Endothelial cell of umbilical vein (primary cell): Measurements from ENCODE around the gene RNF227. TPM values are rescaled to one million over a fixed set of nuclear protein-coding genes. Genes with fewer than 3 reads are reported as not detected.

ENCODE experiments used
- BruUV-seq: library from RNA; stranded (reverse); fragments of 400-500 nt; replicated peaks from 2 replicates; lab custom pipeline; 2021; lab: Mats Ljungman, UMichigan
- CTCF ChIA-PET: fragments of 300-600, 350-600 bp; sonication (Branson Sonifier 250); formaldehyde crosslinking; loops from one replicate; lab custom pipeline; 2021; ENCODE audit warnings: antibody characterized with exemption, inconsistent platforms; lab: Charles Lee
- POLR2A ChIA-PET: fragments of 300-600, 350-600 bp; sonication (Branson Sonifier 250); formaldehyde crosslinking; loops from one replicate; lab custom pipeline; 2021; ENCODE audit warnings: antibody characterized with exemption, inconsistent platforms; lab: Charles Lee
- DNase-seq: peaks from one replicate; pipeline ENCODE4 v3.0.0-alpha.2; 2011; ENCODE audit warnings: low read depth, low spot score
- FAIRE-seq: peaks from 2 replicates; lab custom pipeline; 2011; peaks lifted over from hg19 to GRCh38; lab: Jason Lieb, UNC
- H2AFZ ChIP-seq: 2 replicates; pipeline ENCODE4 v1.6.0; 2012; ENCODE audit warnings: low read depth, low read length, control low read depth, inconsistent platforms
- H3K27ac ChIP-seq: 2 replicates; pipeline ENCODE4 v1.5.1; 2011; ENCODE audit warnings: low read depth, mild to moderate bottlenecking, control low read depth, low read length, moderate library complexity; ENCODE audit not compliant: insufficient read depth
- H3K27me3 ChIP-seq, 2 experiments: 2 replicates each; pipeline versions ENCODE4 v1.6.0 to v1.6.1; 2011; ENCODE audit warnings: low read length in 2 of 2, mixed read lengths in 1 of 2; ENCODE audit not compliant: control insufficient read depth in 2 of 2, insufficient read depth in 2 of 2
- H3K36me3 ChIP-seq, 2 experiments: 2 replicates in 1 of 2; 3 replicates in 1 of 2; pipeline ENCODE4 v1.5.1; 2011; ENCODE audit warnings: low read length in 2 of 2, mild to moderate bottlenecking in 1 of 2, moderate library complexity in 1 of 2; ENCODE audit not compliant: control insufficient read depth in 2 of 2, insufficient read depth in 2 of 2; ENCODE audit errors: extremely low read depth in 1 of 2
- H3K4me1 ChIP-seq: 3 replicates; pipeline ENCODE4 v1.5.1; 2011; ENCODE audit warnings: mild to moderate bottlenecking, low read length; ENCODE audit not compliant: control insufficient read depth, insufficient read depth; ENCODE audit errors: extremely low read depth
- H3K4me2 ChIP-seq: 2 replicates; pipeline ENCODE4 v1.6.1; 2011; ENCODE audit warnings: low read length, control low read depth, mixed read lengths; ENCODE audit not compliant: insufficient read depth
- H3K4me3 ChIP-seq, 3 experiments: fragments of 200-600 bp in 1 of 3; sonication (generic), shearing (Covaris generic) in 1 of 3; replicated peaks in 1 of 3; 2 replicates each; pipeline ENCODE4 v1.5.1; 2011 to 2016; ENCODE audit warnings: control low read depth in 3 of 3, low read length in 3 of 3, mild to moderate bottlenecking in 2 of 3, inconsistent platforms in 1 of 3, low read depth in 1 of 3, moderate library complexity in 1 of 3; ENCODE audit not compliant: insufficient read depth in 1 of 3
- H3K79me2 ChIP-seq: 2 replicates; pipeline ENCODE4 v1.6.0; 2012; ENCODE audit warnings: low read length, inconsistent platforms; ENCODE audit not compliant: control insufficient read depth, insufficient read depth
- H3K9ac ChIP-seq: replicated peaks from 2 replicates; pipeline ENCODE3; 2011; ENCODE audit warnings: low read length, control low read depth; ENCODE audit not compliant: insufficient read depth; ENCODE audit errors: extremely low read depth
- H3K9me1 ChIP-seq: replicated peaks from 3 replicates; pipeline ENCODE4 v1.6.0; 2011; ENCODE audit warnings: mild to moderate bottlenecking, low read length; ENCODE audit not compliant: control insufficient read depth, insufficient read depth; ENCODE audit errors: extremely low read depth
- H3K9me3 ChIP-seq: replicated peaks from 2 replicates; pipeline ENCODE4 v1.5.1; 2012; ENCODE audit warnings: low read length, inconsistent platforms; ENCODE audit not compliant: control insufficient read depth, insufficient read depth
- H4K20me1 ChIP-seq: replicated peaks from 2 replicates; pipeline ENCODE3; 2011; ENCODE audit warnings: mild to moderate bottlenecking, low read length; ENCODE audit not compliant: control insufficient read depth, insufficient read depth; ENCODE audit errors: extremely low read depth
- EZH2 ChIP-seq: IDR thresholded peaks from 2 replicates; pipeline ENCODE4 v1.6.1; 2012; ENCODE audit warnings: borderline replicate concordance, low read depth, mild to moderate bottlenecking, moderate library complexity, low read length, inconsistent platforms; ENCODE audit not compliant: severe bottlenecking
- GATA2 ChIP-seq: IDR thresholded peaks from 2 replicates; pipeline ENCODE4 v1.7.0; 2011; ENCODE audit warnings: low read depth, mild to moderate bottlenecking, moderate library complexity, mixed read lengths, low read length; ENCODE audit not compliant: insufficient read length, insufficient read depth
- JUN ChIP-seq: IDR thresholded peaks from 2 replicates; pipeline ENCODE4 v1.6.1; 2011; ENCODE audit warnings: borderline replicate concordance, low read depth; ENCODE audit not compliant: insufficient read length, insufficient read depth
- MYC ChIP-seq: IDR thresholded peaks from one replicate; pipeline ENCODE4 v1.6.1; 2011; ENCODE audit warnings: mild to moderate bottlenecking, low read depth, low read length
- POLR2A ChIP-seq: IDR thresholded peaks from 2 replicates; pipeline ENCODE4 v1.6.1; 2012; ENCODE audit warnings: low read depth, mild to moderate bottlenecking, control low read depth, low read length
- POLR2AphosphoS5 ChIP-seq: IDR thresholded peaks from 2 replicates; pipeline ENCODE4 v1.6.1; 2012; ENCODE audit warnings: low read depth, mild to moderate bottlenecking, control low read depth, low read length, moderate library complexity; ENCODE audit not compliant: insufficient read depth
- dilution Hi-C: fragments of 300-500 bp; cut with MboI; formaldehyde crosslinking; loops from one replicate; pipeline ENCODE4 v1.15.0; 2019; ENCODE audit warnings: low sequenced_read_pairs; ENCODE audit not compliant: extremely low pct_ligation_motif_present
- intact Hi-C: fragments of 100-400 bp; cut with micrococcal nuclease; formaldehyde crosslinking; loops from one replicate; pipeline ENCODE4 v1.10.0; 2022
- polyA plus RNA-seq, 4 experiments: library from polyadenylated mRNA; depleted of rRNA in 3 of 4; stranded (reverse) in 3 of 4; unstranded in 1 of 4; fragments of >200 nt; gene quantifications; 2 replicates each; pipeline versions ENCODE4 v1.2.1 to v1.2.3, GENCODE V29; 2011 to 2012; ENCODE audit warnings: missing spikeins in 1 of 4
- total RNA-seq: library from RNA; stranded (reverse); gene quantifications from 2 replicates; pipeline ENCODE4 v1.2.3, GENCODE V29; 2021
- TF ChIP-seq, protein P1 (sequence below): IDR thresholded peaks from 2 replicates; pipeline ENCODE4 v1.6.1; 2011; ENCODE audit not compliant: insufficient read depth, insufficient read length
- TF ChIP-seq, protein P2 (sequence below), 2 donors: IDR thresholded peaks; 1 replicate in 1 of 2; 2 replicates in 1 of 2; pipeline ENCODE4 v1.5.1; 2011; ENCODE audit warnings: low read length in 2 of 2, mild to moderate bottlenecking in 2 of 2, moderate library complexity in 2 of 2, control low read depth in 1 of 2, inconsistent platforms in 1 of 2, low read depth in 1 of 2; ENCODE audit not compliant: insufficient read depth in 1 of 2; ENCODE audit errors: extremely low read depth in 1 of 2

Gene RNF227
- total and polyA plus RNA-seq, 2 donors (not counting 3 experiments of a cell fraction or from before 2014, with no cell fraction given) = 0.58 to 0.76 TPM

DNA sequence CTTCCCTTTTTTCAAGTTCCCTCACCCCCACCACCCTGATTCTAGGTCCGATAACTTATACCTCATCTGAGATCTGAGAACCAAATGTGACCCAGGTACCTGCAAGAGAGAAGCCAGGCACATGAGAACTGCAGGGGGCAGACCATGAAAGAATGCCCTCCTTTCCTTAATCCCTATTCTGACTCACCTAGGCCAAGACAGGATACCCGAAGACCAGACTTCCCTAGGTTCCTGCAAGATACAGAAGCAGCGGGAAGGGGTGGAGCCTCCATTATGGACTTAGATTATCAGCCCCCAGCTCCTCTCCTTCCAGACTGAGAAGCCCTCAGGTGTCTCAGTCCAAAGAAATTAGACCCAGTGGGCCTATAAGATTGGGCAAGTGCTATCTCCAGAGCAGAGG is 11.5 kb upstream of the RNF227 start:
- ChIA-PET CTCF (interaction anchor here (0.8 to 2.1 kb wide), 3 partner anchors 12 to 66 kb away, joined by 3 to 8 read pairs (median 4); no protein-coding TSS in a partner anchor), POLR2A (no interaction called here)
- Histone ChIP-seq H3K9ac (no peak overlapping the region), H3K4me1 (peaks cover 10% of the 10 kb centered on the region), H4K20me1 (no peaks in the 10 kb centered on the region), H3K4me2 (no peak overlapping the region), H3K27ac (no peak overlapping the region), H3K36me3 (no peaks in the 10 kb centered on the region), H3K4me3 (no peak overlapping the region), H2AFZ (no peak overlapping the region), H3K79me2 (peaks cover 9% of the 10 kb centered on the region), H3K9me3 (no peaks in the 10 kb centered on the region), H3K27me3 (no peaks in the 10 kb centered on the region), H3K9me1 (no peaks in the 10 kb centered on the region)
- dilution Hi-C loops = no loop called here
- intact Hi-C loops = no loop called here
- TF ChIP-seq, protein P1, sequence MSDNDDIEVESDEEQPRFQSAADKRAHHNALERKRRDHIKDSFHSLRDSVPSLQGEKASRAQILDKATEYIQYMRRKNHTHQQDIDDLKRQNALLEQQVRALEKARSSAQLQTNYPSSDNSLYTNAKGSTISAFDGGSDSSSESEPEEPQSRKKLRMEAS = no peak
- TF ChIP-seq GATA2 = no peak
- TF ChIP-seq, protein P2, sequence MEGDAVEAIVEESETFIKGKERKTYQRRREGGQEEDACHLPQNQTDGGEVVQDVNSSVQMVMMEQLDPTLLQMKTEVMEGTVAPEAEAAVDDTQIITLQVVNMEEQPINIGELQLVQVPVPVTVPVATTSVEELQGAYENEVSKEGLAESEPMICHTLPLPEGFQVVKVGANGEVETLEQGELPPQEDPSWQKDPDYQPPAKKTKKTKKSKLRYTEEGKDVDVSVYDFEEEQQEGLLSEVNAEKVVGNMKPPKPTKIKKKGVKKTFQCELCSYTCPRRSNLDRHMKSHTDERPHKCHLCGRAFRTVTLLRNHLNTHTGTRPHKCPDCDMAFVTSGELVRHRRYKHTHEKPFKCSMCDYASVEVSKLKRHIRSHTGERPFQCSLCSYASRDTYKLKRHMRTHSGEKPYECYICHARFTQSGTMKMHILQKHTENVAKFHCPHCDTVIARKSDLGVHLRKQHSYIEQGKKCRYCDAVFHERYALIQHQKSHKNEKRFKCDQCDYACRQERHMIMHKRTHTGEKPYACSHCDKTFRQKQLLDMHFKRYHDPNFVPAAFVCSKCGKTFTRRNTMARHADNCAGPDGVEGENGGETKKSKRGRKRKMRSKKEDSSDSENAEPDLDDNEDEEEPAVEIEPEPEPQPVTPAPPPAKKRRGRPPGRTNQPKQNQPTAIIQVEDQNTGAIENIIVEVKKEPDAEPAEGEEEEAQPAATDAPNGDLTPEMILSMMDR (IDR thresholded peaks at IDR 0.05; ENCODE audit: extremely low read depth in 1 of 2, insufficient read depth in 1 of 2, low read depth in 1 of 2, low read length in 2 of 2) = no peak
- TF ChIP-seq MYC = no peak
- TF ChIP-seq JUN = no peak
- no peak for TF ChIP-seq POLR2A
- TF ChIP-seq EZH2 = no peak
- no peak for TF ChIP-seq POLR2AphosphoS5
- no TSS peak for BruUV-seq
- DNase-seq (no peak), FAIRE-seq (no peak)
